Suprapubic skin (tissue), 4 donors: ENCODE measurements around the gene USB1. TPM values are rescaled to one million over a fixed set of nuclear protein-coding genes. Genes with fewer than 3 reads are reported as not detected.

ENCODE experiments used
- DNase-seq, 2 donors: peaks; one replicate each; pipeline ENCODE4 v3.0.0-alpha.2; 2019; ENCODE audit warnings: low spot score in 2 of 2
- H3K27ac ChIP-seq: fragments of 200-600 bp; sonication (generic); one replicate; pipeline ENCODE4 v1.5.1; 2019
- H3K27me3 ChIP-seq: fragments of 200-600 bp; sonication (generic); one replicate; pipeline ENCODE4 v1.5.1; 2019
- H3K36me3 ChIP-seq: fragments of 200-600 bp; sonication (generic); one replicate; pipeline ENCODE4 v1.5.1; 2019
- H3K4me1 ChIP-seq: fragments of 200-600 bp; sonication (generic); one replicate; pipeline ENCODE4 v1.5.1; 2019
- H3K4me3 ChIP-seq: fragments of 200-600 bp; sonication (generic); one replicate; pipeline ENCODE4 v1.5.1; 2019; ENCODE audit warnings: mild to moderate bottlenecking
- H3K9me3 ChIP-seq: fragments of 200-600 bp; sonication (generic); one replicate; pipeline ENCODE4 v1.5.1; 2019
- CTCF ChIP-seq, 2 donors: fragments of 200-600 bp in 1 of 2; fragments of 450-650 bp in 1 of 2; sonication (generic) in 1 of 2; IDR thresholded peaks; one replicate each; pipeline ENCODE4 v1.5.1; 2016 to 2019; ENCODE audit warnings: antibody characterized with exemption in 2 of 2, mild to moderate bottlenecking in 1 of 2, moderate library complexity in 1 of 2
- EP300 ChIP-seq: sonication (generic); formaldehyde crosslinking; IDR thresholded peaks from one replicate; pipeline ENCODE4 v1.6.1; 2017; ENCODE audit warnings: antibody characterized with exemption
- POLR2A ChIP-seq, 2 donors: fragments of 450-650 bp; IDR thresholded peaks; one replicate each; pipeline ENCODE4 v1.6.1; 2017; ENCODE audit warnings: antibody characterized with exemption in 2 of 2, mild to moderate bottlenecking in 2 of 2, moderate library complexity in 2 of 2
- POLR2AphosphoS5 ChIP-seq, 3 donors: sonication (generic); formaldehyde crosslinking; IDR thresholded peaks; one replicate each; pipeline ENCODE4 v1.6.1; 2017; ENCODE audit warnings: antibody characterized with exemption in 3 of 3
- WGBS: methylation state at CpG from one replicate; pipeline ENCODE4 v1.1.5; 2018; 5-methylcytosine and 5-hydroxymethylcytosine counted together
- total RNA-seq, 4 donors: library from RNA; depleted of rRNA; stranded (reverse); fragments of >200 nt; gene quantifications; one replicate each; pipeline ENCODE4 v1.1.0, GENCODE V29; 2016

USB1 gene
- total RNA-seq, 4 donors from 2014 or later = 16.1 to 36.5 (median 19.8) TPM

- no peak for DNase-seq
- Histone ChIP-seq H3K36me3 (no peaks in the 10 kb centered on the region), H3K9me3 (no peaks in the 10 kb centered on the region), H3K27ac (no peak overlapping the region), H3K4me3 (no peak overlapping the region), H3K27me3 (peaks cover 5% of the 10 kb centered on the region), H3K4me1 (no peaks in the 10 kb centered on the region)
- WGBS = 82% methylated on average over 13 of the region's 13 CpGs
- TF ChIP-seq CTCF (IDR thresholded peaks at IDR 0.05) (no peak), EP300 (no peak), POLR2AphosphoS5 (IDR thresholded peaks at IDR 0.05) (no peak), POLR2A (IDR thresholded peaks at IDR 0.05) (no peak)
Measured at GRCh38 chr16:57970319-57970718, 30.9 kb upstream of the USB1 start.

GRCh38 chr16:57970970-57971369 is 30.2 kb upstream of the USB1 start, which contains the start of gene CNGB1:
Gene CNGB1 (minus strand): TSS chr16:57971128. CDS start chr16:57967286, 3,842 bp downstream.
- no peak for TF ChIP-seq EP300
- no peak for TF ChIP-seq CTCF (IDR thresholded peaks at IDR 0.05)
- TF ChIP-seq POLR2A (IDR thresholded peaks at IDR 0.05) = no peak
- TF ChIP-seq POLR2AphosphoS5 (IDR thresholded peaks at IDR 0.05) = no peak
- no peak within 1 kb of the TSS for H3K27ac ChIP-seq
- no peaks in the 10 kb centered on the region for H3K36me3 ChIP-seq
- no peak within 1 kb of the TSS for H3K4me3 ChIP-seq
- DNase-seq = no peak
- peaks cover under 1% of the 10 kb centered on the region for H3K4me1 ChIP-seq
- H3K27me3 ChIP-seq = peaks cover 5% of the 10 kb centered on the region
- no peaks in the 10 kb centered on the region for H3K9me3 ChIP-seq
- 60% methylated on average over 1 of the region's 6 CpGs for WGBS

- no peaks in the 10 kb centered on the region for H3K9me3 ChIP-seq
- WGBS = 91% methylated on average over 1 of the region's 1 CpG
- no peaks in the 10 kb centered on the region for H3K36me3 ChIP-seq
- TF ChIP-seq POLR2A (IDR thresholded peaks at IDR 0.05) (no peak), EP300 (no peak), POLR2AphosphoS5 (IDR thresholded peaks at IDR 0.05) (no peak), CTCF (IDR thresholded peaks at IDR 0.05) (no peak)
- no peak for DNase-seq
- H3K27ac ChIP-seq = no peak overlapping the region
- peaks cover 7% of the 10 kb centered on the region for H3K4me1 ChIP-seq
- H3K4me3 ChIP-seq = no peak overlapping the region
- peaks cover 5% of the 10 kb centered on the region for H3K27me3 ChIP-seq
Measured at GRCh38 chr16:57971848-57972247, 29.4 kb upstream of the USB1 start.

GRCh38 chr16:57972306-57972705 is 28.9 kb upstream of the USB1 start:
- Histone ChIP-seq H3K27ac (no peak overlapping the region), H3K4me3 (no peak overlapping the region), H3K9me3 (no peaks in the 10 kb centered on the region), H3K4me1 (peaks cover 7% of the 10 kb centered on the region), H3K36me3 (no peaks in the 10 kb centered on the region), H3K27me3 (peaks cover 5% of the 10 kb centered on the region)
- 80% methylated on average over 4 of the region's 4 CpGs for WGBS
- TF ChIP-seq POLR2A (IDR thresholded peaks at IDR 0.05) (no peak), POLR2AphosphoS5 (IDR thresholded peaks at IDR 0.05) (no peak), EP300 (no peak), CTCF (IDR thresholded peaks at IDR 0.05) (no peak)
- DNase-seq = no peak

- WGBS = 20% methylated on average over 2 of the region's 2 CpGs
- no peak for DNase-seq
Measured at GRCh38 chr16:57976331-57976796, 24.8 kb upstream of the USB1 start.

More at GRCh38 chr16:57976331-57976796, 24.8 kb upstream of the USB1 start:
- Histone ChIP-seq H3K9me3 (no peaks in the 10 kb centered on the region), H3K27me3 (peaks cover 4% of the 10 kb centered on the region), H3K27ac (no peak overlapping the region), H3K4me3 (no peak overlapping the region), H3K4me1 (peaks cover 7% of the 10 kb centered on the region), H3K36me3 (no peaks in the 10 kb centered on the region)
- TF ChIP-seq EP300 = no peak
- no peak for TF ChIP-seq CTCF (IDR thresholded peaks at IDR 0.05)
- TF ChIP-seq POLR2A (IDR thresholded peaks at IDR 0.05) = no peak
- no peak for TF ChIP-seq POLR2AphosphoS5 (IDR thresholded peaks at IDR 0.05)
